GM18951 (cell line): ENCODE data around the gene CAP2.

ENCODE experiments used
- POLR2A ChIP-seq: IDR thresholded peaks from 4 replicates; pipeline ENCODE4 v1.6.1; 2011; ENCODE audit warnings: mild to moderate bottlenecking; ENCODE audit not compliant: insufficient read length, insufficient read depth; ENCODE audit errors: extremely low read depth
- in situ Hi-C: fragments of 300-500 bp; cut with MboI; formaldehyde crosslinking; loops from one replicate; pipeline ENCODE4 v1.12.0; 2022; ENCODE audit warnings: low sequenced_read_pairs, mixed read lengths, inconsistent platforms; ENCODE audit not compliant: unreplicated experiment

Gene CAP2

DNA sequence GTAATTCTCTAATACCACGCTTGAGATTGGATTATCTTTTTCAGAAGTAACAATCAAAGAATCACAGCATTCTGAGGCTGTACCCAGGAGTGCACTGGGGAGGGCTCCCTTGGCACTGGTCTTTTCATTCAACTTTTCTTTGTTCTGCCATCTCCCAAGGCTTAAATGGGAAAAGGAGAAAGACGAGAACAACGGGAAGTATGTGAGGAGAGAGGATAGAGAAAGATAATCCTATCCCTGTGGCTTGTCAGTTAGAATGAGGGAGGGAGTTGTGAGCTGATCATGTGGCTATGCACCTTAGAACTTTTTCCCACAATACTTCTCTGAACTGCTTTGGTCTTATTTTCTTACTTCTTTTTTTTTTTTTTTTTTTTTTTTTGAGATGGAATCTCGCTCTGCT lies 83.1 kb downstream of the CAP2 start:
- TF ChIP-seq POLR2A: no peak
- in situ Hi-C loops: no loop called here

DNA sequence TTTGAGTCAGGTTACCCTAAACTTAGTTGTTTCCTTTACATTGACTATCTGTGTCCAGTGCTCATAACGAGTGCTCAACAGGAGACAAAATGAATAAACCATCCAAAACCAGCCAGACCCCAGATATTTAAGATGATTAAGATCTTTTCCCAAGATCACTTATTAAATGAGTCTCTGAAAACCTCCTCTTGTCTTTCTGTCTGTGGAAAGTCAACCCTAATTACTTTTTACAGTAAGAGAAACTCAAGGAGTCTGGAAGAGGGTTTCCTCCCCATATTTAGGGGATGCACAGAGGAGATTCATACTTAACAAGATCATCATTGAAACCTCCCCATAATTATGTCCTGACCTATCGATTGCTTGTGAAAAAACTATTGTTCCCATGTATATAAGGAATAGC lies 84.0 kb downstream of the CAP2 start:
- in situ Hi-C loops: no loop called here
- TF ChIP-seq POLR2A: no peak

DNA sequence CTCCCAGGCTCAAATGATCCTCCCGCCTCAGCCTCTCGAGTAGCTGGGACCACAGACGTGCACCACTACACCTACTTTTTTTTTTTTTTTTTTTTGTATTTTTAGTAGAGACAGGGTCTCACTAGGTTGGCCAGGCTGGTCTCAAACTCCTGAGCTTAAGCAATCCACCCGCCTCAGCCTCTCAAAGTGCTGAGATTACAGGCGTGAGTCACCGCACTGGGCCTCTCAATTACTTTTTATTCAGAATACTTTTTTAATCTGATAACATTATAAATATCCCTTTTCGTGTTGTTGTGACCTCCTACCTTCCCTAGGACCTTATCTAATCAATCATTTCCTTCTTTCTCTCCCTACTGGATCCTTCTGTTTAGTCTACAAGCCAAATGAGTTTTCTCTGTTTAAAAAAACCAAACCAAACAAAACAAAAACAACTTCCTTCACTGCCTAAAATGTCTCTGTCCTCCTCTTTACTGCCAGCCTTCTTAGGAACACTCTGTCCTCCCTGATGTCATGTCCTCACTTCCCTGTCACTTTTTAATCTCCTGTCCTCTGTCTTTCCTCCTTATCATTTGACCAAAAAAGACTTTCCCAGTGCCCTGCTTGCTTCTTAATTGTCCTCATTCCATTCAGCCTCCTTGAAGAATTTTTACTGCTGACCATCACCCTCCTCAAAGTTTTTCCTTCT lies 85.0 kb downstream of the CAP2 start:
- in situ Hi-C loops: no loop called here
- no peak for TF ChIP-seq POLR2A

DNA sequence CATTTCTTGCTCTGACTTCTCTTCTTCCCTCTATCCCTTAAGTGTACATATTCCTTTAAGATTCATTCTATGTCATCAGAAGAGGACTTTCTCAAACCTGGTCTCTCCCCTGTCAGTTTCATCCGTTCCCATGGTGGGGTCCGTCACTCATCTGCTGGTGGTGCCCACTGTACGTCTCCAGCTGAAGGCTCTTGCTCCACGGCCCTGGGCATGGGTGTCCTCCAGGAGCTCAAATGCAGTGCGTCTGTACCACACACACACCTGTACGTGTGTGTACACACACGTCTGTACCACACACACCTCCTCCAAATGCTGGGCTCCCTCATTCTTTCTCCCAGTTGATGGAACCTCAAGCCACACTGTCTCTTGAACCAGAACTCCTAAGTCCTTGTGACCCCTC lies 85.6 kb downstream of the CAP2 start:
- in situ Hi-C loops: no loop called here
- no peak for TF ChIP-seq POLR2A

DNA sequence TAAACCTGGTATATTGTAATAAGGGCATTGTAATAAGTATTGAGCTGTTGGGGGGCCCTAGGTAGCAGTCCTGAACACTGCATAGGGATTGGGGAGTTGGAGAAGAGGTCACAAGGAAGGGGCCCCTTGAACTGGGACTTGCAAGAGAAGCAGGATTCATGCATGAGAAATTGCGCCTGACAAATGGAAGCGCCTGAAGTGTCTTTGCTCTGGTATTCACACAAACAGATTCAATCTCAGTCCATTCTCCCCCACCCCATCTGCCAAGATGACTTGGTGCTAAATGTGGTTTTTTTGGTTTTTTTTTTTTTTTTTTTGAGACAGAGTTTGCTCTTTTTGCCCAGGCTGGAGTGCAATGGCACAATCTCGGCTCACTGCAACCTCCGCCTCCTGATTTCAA lies 87.1 kb downstream of the CAP2 start:
- in situ Hi-C loops: no loop called here
- TF ChIP-seq POLR2A: no peak

DNA sequence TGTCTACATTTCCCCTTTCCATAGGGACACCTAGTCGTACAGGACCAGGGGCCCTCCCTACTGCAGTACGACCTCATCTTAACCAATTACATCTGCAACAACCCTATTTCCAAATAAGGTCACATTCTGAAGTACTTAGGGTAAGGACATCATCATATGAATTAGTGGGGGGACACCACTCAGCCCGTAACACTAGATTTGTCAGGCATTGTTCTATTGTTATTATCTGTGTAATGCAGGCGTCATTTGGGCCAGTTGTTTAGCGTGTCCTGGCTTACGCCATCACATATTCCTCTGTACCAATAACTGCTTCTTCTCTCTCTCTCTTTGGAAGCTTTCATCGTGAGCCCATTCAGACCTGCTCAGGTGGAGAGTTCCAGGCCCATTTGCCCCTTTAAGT lies 89.3 kb downstream of the CAP2 start:
- TF ChIP-seq POLR2A: no peak
- in situ Hi-C loops: no loop called here

DNA sequence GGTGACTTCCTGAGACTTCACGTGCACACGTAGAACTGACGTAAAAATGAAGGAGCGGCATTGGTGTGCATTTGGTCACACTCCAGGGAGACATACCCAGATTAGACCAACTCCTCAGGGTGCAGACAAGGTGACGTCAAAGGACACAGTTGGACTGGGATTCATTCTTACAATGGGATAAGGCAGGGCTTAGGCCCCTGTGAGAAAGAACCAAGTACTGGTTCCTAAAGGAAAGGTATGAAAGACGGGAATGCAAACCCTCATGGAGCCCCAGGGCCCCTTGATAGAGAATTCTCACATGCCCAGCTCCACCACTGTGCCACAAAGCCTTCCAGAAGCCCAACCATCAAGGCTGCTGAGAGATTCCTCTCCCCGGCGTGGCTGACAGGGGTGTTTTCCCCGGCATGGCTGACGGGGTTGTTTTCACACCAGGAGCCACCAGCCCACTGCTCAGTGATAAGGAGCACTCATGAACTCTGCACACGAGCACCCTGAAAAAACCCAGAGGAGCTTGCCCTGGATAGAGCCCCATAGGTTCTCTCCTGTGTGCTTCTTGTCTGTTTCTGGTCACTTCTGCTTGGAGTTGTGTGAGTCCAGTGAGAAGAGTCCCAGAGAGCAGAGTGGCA lies 90.1 kb downstream of the CAP2 start:
- in situ Hi-C loops: no loop called here
- TF ChIP-seq POLR2A: no peak

DNA sequence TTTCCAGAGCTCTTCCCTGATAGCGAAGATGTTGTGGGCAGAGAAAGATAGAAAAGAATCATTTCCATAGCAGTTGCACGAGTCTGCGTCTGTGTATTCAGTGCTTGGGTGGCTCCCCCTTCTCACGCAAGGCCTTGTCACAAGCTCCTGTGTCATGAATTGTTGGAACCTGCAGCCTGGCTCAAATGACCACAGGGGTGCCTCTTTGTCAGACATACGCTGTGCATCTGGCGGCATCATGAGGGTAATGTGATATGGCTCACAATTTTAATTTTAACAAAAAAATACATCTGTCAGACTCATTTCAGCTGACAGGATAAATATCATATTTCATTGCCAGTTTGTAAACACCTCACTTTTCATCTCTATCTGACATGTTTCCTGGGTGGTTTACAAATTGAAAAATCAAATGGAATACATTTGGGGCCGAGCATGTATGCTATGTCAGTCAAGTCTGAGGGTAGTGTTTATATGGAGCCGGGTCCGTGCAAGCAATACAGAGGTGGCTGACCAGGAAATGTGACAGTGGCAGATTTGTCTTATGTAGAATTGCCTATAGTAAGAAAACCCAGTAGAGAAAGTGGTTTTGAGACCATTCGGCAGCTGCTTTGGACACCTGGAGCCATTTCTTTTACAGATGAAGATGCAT lies 90.9 kb downstream of the CAP2 start:
- no peak for TF ChIP-seq POLR2A
- in situ Hi-C loops: no loop called here

DNA sequence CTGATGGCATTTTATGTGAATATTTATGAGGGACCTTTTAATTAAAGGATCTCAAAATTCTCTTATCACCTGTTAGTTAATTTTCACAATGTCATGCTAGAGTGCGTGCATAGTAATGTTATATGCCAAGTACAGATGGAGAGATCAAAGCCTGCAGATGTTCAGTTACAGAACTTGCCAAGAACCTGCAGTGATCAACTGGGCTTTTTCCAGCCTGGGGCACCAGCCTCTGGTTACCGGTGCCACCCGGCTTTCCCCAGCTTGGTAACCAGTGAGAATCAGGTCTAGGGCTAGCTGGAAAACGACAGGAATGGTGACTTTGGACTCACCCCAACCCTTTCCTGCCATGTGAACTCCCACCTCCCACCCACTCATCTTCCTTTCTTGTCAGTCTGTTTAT lies 91.8 kb downstream of the CAP2 start:
- no peak for TF ChIP-seq POLR2A
- in situ Hi-C loops: no loop called here

DNA sequence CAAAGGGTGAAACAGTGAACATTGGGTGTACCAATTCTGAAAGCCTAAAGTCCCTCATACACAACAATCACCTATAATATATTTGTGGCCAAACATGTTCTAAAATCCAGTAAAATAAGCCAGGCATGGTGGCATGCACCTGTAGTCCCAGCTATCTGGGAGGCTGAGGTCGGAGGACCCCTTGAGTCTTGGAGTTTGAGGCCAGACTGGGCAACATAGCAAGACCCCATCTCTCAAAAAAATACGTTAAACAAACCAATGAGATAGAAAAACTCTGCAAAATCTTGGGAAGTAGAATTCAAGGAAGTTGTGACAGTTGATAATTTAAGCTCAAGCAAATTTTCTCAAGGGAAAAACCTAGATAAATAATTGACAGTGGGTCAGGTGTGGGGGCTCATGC lies 92.6 kb downstream of the CAP2 start:
- no peak for TF ChIP-seq POLR2A

DNA sequence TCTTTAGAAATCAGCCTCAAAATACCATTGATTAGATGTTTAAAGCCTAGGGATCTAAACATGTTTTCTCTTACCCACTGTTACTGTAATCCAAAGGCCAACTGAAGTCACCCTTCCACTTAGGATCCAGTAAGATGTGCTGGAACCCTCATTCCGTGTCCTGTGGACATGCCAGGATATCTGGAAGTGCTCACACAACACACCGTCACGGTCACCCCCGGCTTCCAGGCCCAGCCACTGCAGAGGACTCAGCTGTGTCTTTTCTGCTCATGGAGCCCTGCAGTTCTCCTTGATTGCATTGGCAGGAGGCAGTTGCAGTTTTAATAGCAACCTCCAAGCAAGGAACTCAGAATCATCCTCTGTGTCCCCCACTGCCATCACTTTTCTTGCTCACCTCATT lies 93.3 kb downstream of the CAP2 start:
- no peak for TF ChIP-seq POLR2A
- in situ Hi-C loops: no loop called here

More for the DNA sequence above, 92.6 kb downstream of the CAP2 start:
- in situ Hi-C loops: no loop called here

DNA sequence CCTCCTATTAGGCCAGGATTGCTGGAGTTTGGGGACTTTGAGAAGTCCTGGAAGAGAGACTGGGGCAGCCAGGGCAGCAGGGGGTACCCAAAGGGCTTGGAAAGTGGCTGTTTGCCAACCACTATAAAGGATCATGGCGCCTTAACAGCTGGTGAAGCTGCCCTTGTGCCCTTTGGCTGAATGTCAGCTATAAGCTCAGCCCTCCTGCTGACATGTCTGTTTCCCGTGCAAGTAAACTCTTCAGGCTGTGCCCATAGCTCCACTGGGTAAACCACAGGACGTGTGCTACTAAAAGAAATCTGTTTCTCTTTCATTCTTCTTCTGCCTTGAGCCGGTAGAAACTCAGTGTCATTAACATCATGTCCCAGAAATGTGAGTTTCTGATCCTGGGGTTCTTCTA lies 97.3 kb downstream of the CAP2 start:
- in situ Hi-C loops: no loop called here
- TF ChIP-seq POLR2A: no peak

DNA sequence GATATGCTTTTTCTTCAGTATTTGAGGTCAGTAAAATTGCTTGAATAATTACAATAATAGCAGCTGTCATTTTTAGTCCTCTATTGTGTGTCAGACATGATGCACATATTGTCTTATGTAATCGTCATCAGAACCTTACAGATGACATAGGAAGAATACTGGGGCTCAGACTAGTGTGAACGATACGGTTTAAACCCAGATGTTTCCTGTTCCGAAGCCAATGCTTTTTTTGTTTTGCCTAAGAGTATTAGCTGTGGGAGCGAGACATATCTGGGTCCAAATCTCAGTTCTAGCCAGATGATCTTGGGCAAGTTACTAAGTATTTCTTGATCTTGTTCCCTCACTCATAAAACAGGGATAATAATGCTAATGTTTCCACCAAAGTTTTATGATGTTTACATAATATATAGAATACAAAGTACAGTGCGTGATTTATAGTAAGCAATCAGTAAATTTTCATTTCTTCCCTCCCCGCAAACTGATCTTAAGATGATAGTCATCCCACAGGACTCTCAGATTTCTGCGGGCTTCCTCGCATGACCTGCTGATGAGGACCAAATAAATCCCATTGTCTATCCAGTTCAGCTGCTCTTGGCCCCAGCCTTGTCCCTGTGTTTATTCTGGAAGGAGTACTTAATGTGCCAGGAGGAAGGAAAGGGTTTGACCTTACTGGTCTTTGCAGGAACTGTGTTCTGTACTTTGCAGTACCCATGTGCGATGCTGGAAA lies 98.2 kb downstream of the CAP2 start:
- in situ Hi-C loops: no loop called here
- no peak for TF ChIP-seq POLR2A
